Body of pancreas (tissue), 4 donors: Measurements from ENCODE around the gene GCLC.

ENCODE experiments used
- POLR2A ChIP-seq, 3 donors: fragments of 450-650 bp; IDR thresholded peaks; one replicate each; pipeline ENCODE4 v1.6.1; 2016; ENCODE audit warnings: antibody characterized with exemption in 3 of 3, mild to moderate bottlenecking in 2 of 3
- TF ChIP-seq, protein P1 (sequence below), 7 experiments: fragments of 450-650 bp in 4 of 7; fragments of 200-600 bp in 3 of 7; sonication (generic) in 3 of 7; IDR thresholded peaks; one replicate each; pipeline ENCODE4 v1.5.1; 2016 to 2019; ENCODE audit warnings: antibody characterized with exemption in 7 of 7

DNA sequence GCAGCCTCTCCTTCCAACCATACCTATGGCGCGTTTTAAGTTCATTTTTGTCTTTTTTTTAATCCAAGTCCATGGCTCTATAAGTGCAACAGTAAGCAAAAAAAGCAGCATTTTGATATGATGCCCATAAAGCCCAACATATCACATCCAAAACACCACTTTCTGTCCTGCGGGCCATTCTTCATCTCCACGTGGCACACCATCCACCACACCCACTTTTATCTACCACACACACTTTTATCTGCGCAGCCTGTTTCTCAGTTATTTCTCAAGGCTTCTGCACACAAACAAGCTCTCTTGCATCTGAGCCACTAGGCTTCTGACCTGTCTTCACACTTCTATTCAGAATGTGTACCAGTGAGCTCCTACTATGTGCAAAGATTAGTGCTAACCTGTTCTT, 5.3 kb downstream of the GCLC start:
- TF ChIP-seq, protein P1, sequence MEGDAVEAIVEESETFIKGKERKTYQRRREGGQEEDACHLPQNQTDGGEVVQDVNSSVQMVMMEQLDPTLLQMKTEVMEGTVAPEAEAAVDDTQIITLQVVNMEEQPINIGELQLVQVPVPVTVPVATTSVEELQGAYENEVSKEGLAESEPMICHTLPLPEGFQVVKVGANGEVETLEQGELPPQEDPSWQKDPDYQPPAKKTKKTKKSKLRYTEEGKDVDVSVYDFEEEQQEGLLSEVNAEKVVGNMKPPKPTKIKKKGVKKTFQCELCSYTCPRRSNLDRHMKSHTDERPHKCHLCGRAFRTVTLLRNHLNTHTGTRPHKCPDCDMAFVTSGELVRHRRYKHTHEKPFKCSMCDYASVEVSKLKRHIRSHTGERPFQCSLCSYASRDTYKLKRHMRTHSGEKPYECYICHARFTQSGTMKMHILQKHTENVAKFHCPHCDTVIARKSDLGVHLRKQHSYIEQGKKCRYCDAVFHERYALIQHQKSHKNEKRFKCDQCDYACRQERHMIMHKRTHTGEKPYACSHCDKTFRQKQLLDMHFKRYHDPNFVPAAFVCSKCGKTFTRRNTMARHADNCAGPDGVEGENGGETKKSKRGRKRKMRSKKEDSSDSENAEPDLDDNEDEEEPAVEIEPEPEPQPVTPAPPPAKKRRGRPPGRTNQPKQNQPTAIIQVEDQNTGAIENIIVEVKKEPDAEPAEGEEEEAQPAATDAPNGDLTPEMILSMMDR (IDR thresholded peaks at IDR 0.05): no peak
- TF ChIP-seq POLR2A (IDR thresholded peaks at IDR 0.05): no peak
